Measurements from ENCODE around the gene KRTAP10-2. TPM values are rescaled to one million over a fixed set of nuclear protein-coding genes. Genes with fewer than 3 reads are reported as not detected.

Gene KRTAP10-2
- total RNA-seq, 2 experiments from 2014 or later, result not detected

GRCh38 chr21:44555200-44555875 is 4.0 kb upstream of the KRTAP10-2 start:
- H3K9me3 ChIP-seq (ENCODE audit: low read length), result no peaks in the 10 kb centered on the region
- no peaks in the 10 kb centered on the region for H3K36me3 ChIP-seq (ENCODE audit: insufficient read depth, low read length)
- H3K27ac ChIP-seq (ENCODE audit: low read depth, low read length, poor library complexity, severe bottlenecking), result no peak overlapping the region
- CTCF ChIA-PET (ENCODE audit: unreplicated experiment), result no interaction called here
- BruUV-seq (replicated peaks), result no TSS peak
- no peaks in the 10 kb centered on the region for H3K4me1 ChIP-seq (ENCODE audit: insufficient read depth, low read length, poor library complexity, severe bottlenecking)
- H4K20me1 ChIP-seq (ENCODE audit: insufficient read depth, low read length), result no peaks in the 10 kb centered on the region
- POLR2A ChIA-PET, result no interaction called here
- intact Hi-C loops (cut with micrococcal nuclease; ENCODE audit: unreplicated experiment), result no loop called here
- no peak overlapping the region for H3K4me3 ChIP-seq (ENCODE audit: low read depth, low read length, poor library complexity, severe bottlenecking)
- no peak for TF ChIP-seq EZH2phosphoT487 (IDR thresholded peaks at IDR 0.05; ENCODE audit: borderline replicate concordance, low read depth, low read length)
- no peak for TF ChIP-seq CTCF (conservative IDR thresholded peaks at IDR 0.05; ENCODE audit: low read length)
- H3K4me2 ChIP-seq (ENCODE audit: low read length), result no peak overlapping the region
- DNase-seq (ENCODE audit: low spot score), result no peak
- no peaks in the 10 kb centered on the region for H3K9me2 ChIP-seq (ENCODE audit: insufficient read depth, low read length)
- no peak overlapping the region for H2AFZ ChIP-seq (ENCODE audit: low read length)
- no peaks in the 10 kb centered on the region for H3K79me2 ChIP-seq (ENCODE audit: insufficient read depth, low read depth, low read length)

- no peak for DNase-seq (ENCODE audit: low spot score)
- H3K27ac ChIP-seq (ENCODE audit: low read depth, low read length, poor library complexity, severe bottlenecking), result no peak overlapping the region
- H3K4me1 ChIP-seq (ENCODE audit: insufficient read depth, low read length, poor library complexity, severe bottlenecking), result peaks cover 2% of the 10 kb centered on the region
- no peaks in the 10 kb centered on the region for H3K9me3 ChIP-seq (ENCODE audit: low read length)
- H2AFZ ChIP-seq (ENCODE audit: low read length), result no peak overlapping the region
- no peaks in the 10 kb centered on the region for H4K20me1 ChIP-seq (ENCODE audit: insufficient read depth, low read length)
- BruUV-seq (replicated peaks), result no TSS peak
- no peaks in the 10 kb centered on the region for H3K9me2 ChIP-seq (ENCODE audit: insufficient read depth, low read length)
- H3K79me2 ChIP-seq (ENCODE audit: insufficient read depth, low read depth, low read length), result no peaks in the 10 kb centered on the region
- intact Hi-C loops (cut with micrococcal nuclease; ENCODE audit: unreplicated experiment), result no loop called here
- no peak for TF ChIP-seq EZH2phosphoT487 (IDR thresholded peaks at IDR 0.05; ENCODE audit: borderline replicate concordance, low read depth, low read length)
- TF ChIP-seq CTCF (conservative IDR thresholded peaks at IDR 0.05; ENCODE audit: low read length), result no peak
- no peaks in the 10 kb centered on the region for H3K36me3 ChIP-seq (ENCODE audit: insufficient read depth, low read length)
- H3K4me2 ChIP-seq (ENCODE audit: low read length), result no peak overlapping the region
- no peak overlapping the region for H3K4me3 ChIP-seq (ENCODE audit: low read depth, low read length, poor library complexity, severe bottlenecking)
- ChIA-PET POLR2A (interaction anchor here (0.5 kb wide), 1 partner anchor 46 kb away, joined by 4 read pairs; no protein-coding TSS in a partner anchor), CTCF (ENCODE audit: unreplicated experiment) (no interaction called here)
Observed at GRCh38 chr21:44552681-44553080, 1.4 kb upstream of the KRTAP10-2 start.

DNA sequence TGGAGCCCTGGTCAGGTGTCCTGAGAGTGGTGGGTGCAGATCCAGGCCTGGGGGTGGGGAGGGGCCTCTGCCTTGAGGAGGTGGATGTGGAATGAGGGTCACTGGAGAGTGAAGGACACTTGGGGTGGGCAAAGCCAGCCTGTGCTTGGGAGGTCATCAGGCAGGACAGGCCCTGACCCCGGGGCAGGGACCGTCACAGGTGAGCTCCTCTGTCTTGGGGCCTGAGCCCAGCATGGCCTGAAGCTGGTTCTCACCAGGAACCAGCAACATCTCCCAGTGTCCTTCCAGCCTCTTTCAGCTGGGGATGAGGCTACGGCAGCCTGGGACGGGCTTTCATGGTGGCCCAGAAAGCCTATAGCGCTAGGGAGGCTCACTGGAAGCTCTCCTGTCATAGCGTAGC is 831 bp upstream of the KRTAP10-2 start:
- DNase-seq (ENCODE audit: low spot score), result no peak
- Histone ChIP-seq H3K9me3 (ENCODE audit: low read length) (peaks cover 3% of the 10 kb centered on the region), H3K36me3 (ENCODE audit: insufficient read depth, low read length) (no peaks in the 10 kb centered on the region), H3K79me2 (ENCODE audit: insufficient read depth, low read depth, low read length) (no peaks in the 10 kb centered on the region), H3K4me3 (ENCODE audit: low read depth, low read length, poor library complexity, severe bottlenecking) (no peak overlapping the region), H3K4me1 (ENCODE audit: insufficient read depth, low read length, poor library complexity, severe bottlenecking) (peaks cover 7% of the 10 kb centered on the region), H3K4me2 (ENCODE audit: low read length) (no peak overlapping the region), H2AFZ (ENCODE audit: low read length) (no peak overlapping the region), H3K9me2 (ENCODE audit: insufficient read depth, low read length) (no peaks in the 10 kb centered on the region), H3K27ac (ENCODE audit: low read depth, low read length, poor library complexity, severe bottlenecking) (no peak overlapping the region), H4K20me1 (ENCODE audit: insufficient read depth, low read length) (no peaks in the 10 kb centered on the region)
- ChIA-PET POLR2A (interaction anchor here (0.5 kb wide), 1 partner anchor 47 kb away, joined by 4 read pairs; no protein-coding TSS in a partner anchor), CTCF (ENCODE audit: unreplicated experiment) (no interaction called here)
- intact Hi-C loops (cut with micrococcal nuclease; ENCODE audit: unreplicated experiment), result no loop called here
- BruUV-seq (replicated peaks), result no TSS peak
- TF ChIP-seq CTCF (conservative IDR thresholded peaks at IDR 0.05; ENCODE audit: low read length), result no peak
- TF ChIP-seq EZH2phosphoT487 (IDR thresholded peaks at IDR 0.05; ENCODE audit: borderline replicate concordance, low read depth, low read length), result no peak
